ENCODE results near the gene P3H2.

GRCh38 chr3:190155752-190156151 is 35.1 kb upstream of the P3H2 start:
- TF ChIP-seq CTCF (IDR thresholded peaks at IDR 0.05) (no peak), POLR2A (IDR thresholded peaks at IDR 0.05) (no peak)

Data from thyroid gland (tissue), 4 donors.